ENCODE results near the gene CHMP3. TPM values are rescaled to one million over a fixed set of nuclear protein-coding genes. Genes with fewer than 3 reads are reported as not detected.

The CHMP3 gene
- total RNA-seq, 1 donor from 2014 or later: 70.5 TPM

- TF ChIP-seq CTCF (IDR thresholded peaks at IDR 0.05; ENCODE audit: unreplicated experiment): no peak
- H3K4me1 Mint-ChIP-seq (ENCODE audit: unreplicated experiment): peaks cover 4% of the 10 kb centered on the region
- H3K9me3 Mint-ChIP-seq (ENCODE audit: unreplicated experiment): no peaks in the 10 kb centered on the region
- H3K27me3 Mint-ChIP-seq (ENCODE audit: unreplicated experiment): no peaks in the 10 kb centered on the region
- H3K36me3 Mint-ChIP-seq (ENCODE audit: low read depth, unreplicated experiment): peaks cover 61% of the 10 kb centered on the region
- no peak overlapping the region for H3K27ac Mint-ChIP-seq (ENCODE audit: unreplicated experiment)
- no peak for DNase-seq (ENCODE audit: low spot score)
- H3K4me3 Mint-ChIP-seq (ENCODE audit: unreplicated experiment): no peak overlapping the region
Measured at GRCh38 chr2:86485802-86486201, 77.4 kb downstream of the CHMP3 start.

- Mint-ChIP-seq H3K9me3 (ENCODE audit: unreplicated experiment) (no peaks in the 10 kb centered on the region), H3K4me3 (ENCODE audit: unreplicated experiment) (no peak overlapping the region), H3K27ac (ENCODE audit: unreplicated experiment) (no peak overlapping the region), H3K36me3 (ENCODE audit: low read depth, unreplicated experiment) (peaks cover 64% of the 10 kb centered on the region), H3K4me1 (ENCODE audit: unreplicated experiment) (peaks cover 8% of the 10 kb centered on the region), H3K27me3 (ENCODE audit: unreplicated experiment) (no peaks in the 10 kb centered on the region)
- TF ChIP-seq CTCF (IDR thresholded peaks at IDR 0.05; ENCODE audit: unreplicated experiment): no peak
- no peak for DNase-seq (ENCODE audit: low spot score)
Measured at GRCh38 chr2:86485103-86485502, 78.1 kb downstream of the CHMP3 start.

- Mint-ChIP-seq H3K4me1 (ENCODE audit: unreplicated experiment) (peaks cover 15% of the 10 kb centered on the region), H3K27ac (ENCODE audit: unreplicated experiment) (no peak overlapping the region), H3K9me3 (ENCODE audit: unreplicated experiment) (no peaks in the 10 kb centered on the region), H3K4me3 (ENCODE audit: unreplicated experiment) (no peak overlapping the region), H3K27me3 (ENCODE audit: unreplicated experiment) (no peaks in the 10 kb centered on the region), H3K36me3 (ENCODE audit: low read depth, unreplicated experiment) (peaks cover 59% of the 10 kb centered on the region)
- TF ChIP-seq CTCF (IDR thresholded peaks at IDR 0.05; ENCODE audit: unreplicated experiment): no peak
- DNase-seq (ENCODE audit: low spot score): no peak
Measured at GRCh38 chr2:86484385-86484784, 78.9 kb downstream of the CHMP3 start.

GRCh38 chr2:86482034-86482433 lies 81.2 kb downstream of the CHMP3 start:
- H3K36me3 Mint-ChIP-seq (ENCODE audit: low read depth, unreplicated experiment): peaks cover 62% of the 10 kb centered on the region
- no peaks in the 10 kb centered on the region for H3K27me3 Mint-ChIP-seq (ENCODE audit: unreplicated experiment)
- no peak overlapping the region for H3K27ac Mint-ChIP-seq (ENCODE audit: unreplicated experiment)
- TF ChIP-seq CTCF (IDR thresholded peaks at IDR 0.05; ENCODE audit: unreplicated experiment): no peak
- H3K4me1 Mint-ChIP-seq (ENCODE audit: unreplicated experiment): peaks cover 19% of the 10 kb centered on the region
- peak overlapping the region; percentile 13 for H3K4me3 Mint-ChIP-seq (ENCODE audit: unreplicated experiment)
- no peaks in the 10 kb centered on the region for H3K9me3 Mint-ChIP-seq (ENCODE audit: unreplicated experiment)
- no peak for DNase-seq (ENCODE audit: low spot score)

GRCh38 chr2:86480105-86480504 lies 83.1 kb downstream of the CHMP3 start:
- peak overlapping the region; percentile 29 for H3K4me3 Mint-ChIP-seq (ENCODE audit: unreplicated experiment)
- DNase-seq (ENCODE audit: low spot score): peak; percentile 30
- H3K27ac Mint-ChIP-seq (ENCODE audit: unreplicated experiment): peak overlapping the region; percentile 74
- peaks cover 55% of the 10 kb centered on the region for H3K36me3 Mint-ChIP-seq (ENCODE audit: low read depth, unreplicated experiment)
- no peaks in the 10 kb centered on the region for H3K27me3 Mint-ChIP-seq (ENCODE audit: unreplicated experiment)
- H3K4me1 Mint-ChIP-seq (ENCODE audit: unreplicated experiment): peaks cover 19% of the 10 kb centered on the region
- H3K9me3 Mint-ChIP-seq (ENCODE audit: unreplicated experiment): no peaks in the 10 kb centered on the region
- TF ChIP-seq CTCF (IDR thresholded peaks at IDR 0.05; ENCODE audit: unreplicated experiment): no peak
